Measurements from ENCODE around the gene LRRC10. TPM values are rescaled to one million over a fixed set of nuclear protein-coding genes. Genes with fewer than 3 reads are reported as not detected.
"Not testable (repeated sequence)": the region's sequence is repeated elsewhere in the genome, so short reads cannot be mapped to it uniquely, and the experiment has no call there.

LRRC10 gene
- total RNA-seq, 1 donor from 2014 or later = not detected

- DNase-seq (ENCODE audit: extremely low read depth, low read depth, low spot score) = no peak
Measured at GRCh38 chr12:69620077-69620476, 9.4 kb upstream of the LRRC10 start.

GRCh38 chr12:69619050-69619449 lies 8.3 kb upstream of the LRRC10 start:
- DNase-seq (ENCODE audit: extremely low read depth, low read depth, low spot score) = no peak

- no peak for DNase-seq (ENCODE audit: extremely low read depth, low read depth, low spot score)
Measured at GRCh38 chr12:69616025-69616424, 5.3 kb upstream of the LRRC10 start.

GRCh38 chr12:69613351-69613750 lies 2.6 kb upstream of the LRRC10 start:
- no peak for DNase-seq (ENCODE audit: extremely low read depth, low read depth, low spot score)

GRCh38 chr12:69610126-69610525 lies 581 bp downstream of the LRRC10 start:
- no peak for DNase-seq (ENCODE audit: extremely low read depth, low read depth, low spot score)

- DNase-seq (ENCODE audit: extremely low read depth, low read depth, low spot score) = no peak
Measured at GRCh38 chr12:69608114-69608513, 2.6 kb downstream of the LRRC10 start.

GRCh38 chr12:69604275-69604674 lies 6.4 kb downstream of the LRRC10 start:
- not testable (repeated sequence) for DNase-seq (ENCODE audit: extremely low read depth, low read depth, low spot score)

- not testable (repeated sequence) for DNase-seq (ENCODE audit: extremely low read depth, low read depth, low spot score)
Measured at GRCh38 chr12:69603556-69603955, 7.2 kb downstream of the LRRC10 start.

- no peak for DNase-seq (ENCODE audit: extremely low read depth, low read depth, low spot score)
Measured at GRCh38 chr12:69602954-69603353, 7.8 kb downstream of the LRRC10 start.

GRCh38 chr12:69601962-69602685 lies 8.6 kb downstream of the LRRC10 start:
- no peak for DNase-seq (ENCODE audit: extremely low read depth, low read depth, low spot score)

GRCh38 chr12:69600804-69601203 lies 9.9 kb downstream of the LRRC10 start:
- DNase-seq (ENCODE audit: extremely low read depth, low read depth, low spot score) = no peak

- DNase-seq (ENCODE audit: extremely low read depth, low read depth, low spot score) = no peak
Measured at GRCh38 chr12:69598174-69598753, 12.4 kb downstream of the LRRC10 start.

- DNase-seq (ENCODE audit: extremely low read depth, low read depth, low spot score) = no peak
Measured at GRCh38 chr12:69595689-69596088, 15.0 kb downstream of the LRRC10 start.

- no peak for DNase-seq (ENCODE audit: extremely low read depth, low read depth, low spot score)
Measured at GRCh38 chr12:69589082-69589481, 21.6 kb downstream of the LRRC10 start.

- DNase-seq (ENCODE audit: extremely low read depth, low read depth, low spot score) = no peak
Measured at GRCh38 chr12:69588527-69588926, 22.2 kb downstream of the LRRC10 start.

- DNase-seq (ENCODE audit: extremely low read depth, low read depth, low spot score) = peak; percentile 63
Measured at GRCh38 chr12:69585189-69586062, 25.3 kb downstream of the LRRC10 start, which contains the start of gene CCT2. TSS of gene CCT2 (plus strand) at chr12:69585459. CDS start at chr12:69585522, 63 bp downstream.

GRCh38 chr12:69583203-69583602 lies 27.5 kb downstream of the LRRC10 start:
- no peak for DNase-seq (ENCODE audit: extremely low read depth, low read depth, low spot score)

- DNase-seq (ENCODE audit: extremely low read depth, low read depth, low spot score) = no peak
Measured at GRCh38 chr12:69580074-69580473, 30.6 kb downstream of the LRRC10 start.

GRCh38 chr12:69579029-69579428 lies 31.7 kb downstream of the LRRC10 start:
- DNase-seq (ENCODE audit: extremely low read depth, low read depth, low spot score) = no peak

GRCh38 chr12:69578283-69578682 lies 32.4 kb downstream of the LRRC10 start:
- DNase-seq (ENCODE audit: extremely low read depth, low read depth, low spot score) = no peak

GRCh38 chr12:69575346-69575745 lies 35.4 kb downstream of the LRRC10 start:
- DNase-seq (ENCODE audit: extremely low read depth, low read depth, low spot score) = no peak
